Fibroblast of skin of scalp (primary cell): ENCODE data around the gene COASY.

ENCODE experiments used
- DNase-seq: peaks from one replicate; pipeline ENCODE4 v3.0.0-alpha.2; 2013

Gene COASY

GRCh38 chr17:42613699-42614295, 51.8 kb downstream of the COASY start:
- DNase-seq: no peak
